GM18507 (cell line): Measurements from ENCODE around the gene IL1RAP.

Source experiments
- DNase-seq: peaks from one replicate; pipeline ENCODE4 v3.0.0; 2011; ENCODE audit warnings: low read depth; ENCODE audit not compliant: insufficient read length; ENCODE audit errors: extremely low spot score
- FAIRE-seq: peaks from 2 replicates; lab custom pipeline; 2011; peaks lifted over from hg19 to GRCh38; lab: Jason Lieb, UNC

Gene IL1RAP

GRCh38 chr3:190694335-190695001 is 180.6 kb downstream of the IL1RAP start:
- FAIRE-seq (no peak), DNase-seq (no peak)

- DNase-seq (no peak), FAIRE-seq (no peak)
These were observed 181.3 kb downstream of the IL1RAP start for GRCh38 chr3:190695225-190695624.

- no peak for DNase-seq
- FAIRE-seq = no peak
These were observed 182.1 kb downstream of the IL1RAP start for GRCh38 chr3:190695994-190696393.

- FAIRE-seq = peak; percentile 63
These were observed 183.1 kb downstream of the IL1RAP start for GRCh38 chr3:190696777-190697501.

GRCh38 chr3:190697502-190697830 is 183.6 kb downstream of the IL1RAP start:
- DNase-seq (no peak), FAIRE-seq (no peak)

More at GRCh38 chr3:190696777-190697501, 183.1 kb downstream of the IL1RAP start:
- DNase-seq = no peak

GRCh38 chr3:190697901-190698300 is 184.0 kb downstream of the IL1RAP start:
- DNase-seq = no peak
- no peak for FAIRE-seq

GRCh38 chr3:190699776-190700175 is 185.9 kb downstream of the IL1RAP start:
- FAIRE-seq (no peak), DNase-seq (no peak)

- FAIRE-seq (no peak), DNase-seq (no peak)
These were observed 187.2 kb downstream of the IL1RAP start for GRCh38 chr3:190701096-190701532.

- DNase-seq (no peak), FAIRE-seq (no peak)
These were observed 192.7 kb downstream of the IL1RAP start for GRCh38 chr3:190706582-190706981.
